NB4 (cell line): ENCODE data around the gene C1QTNF3.
"Not testable (repeated sequence)": the region's sequence is repeated elsewhere in the genome, so short reads cannot be mapped to it uniquely, and the experiment has no call there.

ENCODE experiments used
- DNase-seq: peaks from one replicate; pipeline ENCODE4 v3.0.0; 2010; ENCODE audit warnings: low read depth
- H3K4me3 ChIP-seq: one replicate; pipeline ENCODE4 v1.5.1; 2011; ENCODE audit warnings: mild to moderate bottlenecking, low read depth, low read length, moderate library complexity
- MAX ChIP-seq: IDR thresholded peaks from 2 replicates; pipeline ENCODE4 v1.6.1; 2011; ENCODE audit warnings: low read depth, low read length
- MYC ChIP-seq: IDR thresholded peaks from 2 replicates; pipeline ENCODE4 v1.6.1; 2011; ENCODE audit warnings: low read depth, low read length
- POLR2A ChIP-seq: IDR thresholded peaks from 2 replicates; pipeline ENCODE4 v1.6.1; 2011; ENCODE audit warnings: mild to moderate bottlenecking; ENCODE audit not compliant: insufficient read length; ENCODE audit errors: extremely low read depth
- TF ChIP-seq, protein P1 (sequence below): IDR thresholded peaks from one replicate; pipeline ENCODE4 v1.5.1; 2012; ENCODE audit warnings: low read depth, low read length

Gene C1QTNF3, protein sequence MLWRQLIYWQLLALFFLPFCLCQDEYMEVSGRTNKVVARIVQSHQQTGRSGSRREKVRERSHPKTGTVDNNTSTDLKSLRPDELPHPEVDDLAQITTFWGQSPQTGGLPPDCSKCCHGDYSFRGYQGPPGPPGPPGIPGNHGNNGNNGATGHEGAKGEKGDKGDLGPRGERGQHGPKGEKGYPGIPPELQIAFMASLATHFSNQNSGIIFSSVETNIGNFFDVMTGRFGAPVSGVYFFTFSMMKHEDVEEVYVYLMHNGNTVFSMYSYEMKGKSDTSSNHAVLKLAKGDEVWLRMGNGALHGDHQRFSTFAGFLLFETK

DNA sequence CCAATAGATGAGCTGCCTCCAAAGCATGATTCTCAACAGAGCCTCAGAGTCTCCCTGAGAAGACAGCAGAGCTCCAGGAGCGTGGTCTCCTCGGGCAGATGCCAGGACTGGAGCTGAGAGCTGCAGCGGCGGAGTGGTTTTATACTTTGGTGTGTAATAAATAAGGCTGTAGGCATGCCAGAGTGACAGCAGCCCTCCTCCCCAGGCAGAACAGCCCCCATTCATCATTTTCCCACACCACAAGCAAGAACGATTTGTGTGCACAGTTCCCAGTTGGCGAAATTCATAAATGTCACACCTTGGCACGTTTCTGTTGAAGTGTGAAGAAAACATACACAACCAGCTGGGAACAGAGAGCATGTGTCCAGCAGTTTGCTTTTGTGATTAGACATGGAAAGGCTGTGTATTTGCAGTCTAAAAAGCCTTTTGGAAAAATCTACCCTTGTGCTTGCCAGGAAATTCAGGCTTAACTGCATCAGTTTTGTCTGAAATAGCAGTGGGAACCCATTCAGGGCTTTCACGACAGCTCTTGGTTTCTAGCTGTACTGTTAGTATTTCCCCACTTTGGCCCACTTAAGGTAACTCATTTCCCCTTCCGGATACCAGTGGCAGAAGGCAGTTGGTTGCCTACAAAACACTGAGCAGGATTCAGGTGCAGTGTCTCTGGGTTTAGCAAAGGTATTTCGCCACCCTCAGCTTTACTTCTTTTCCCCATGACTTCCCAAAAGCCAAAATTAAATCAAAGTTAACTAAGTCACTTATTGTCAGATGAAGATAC is at the start of gene C1QTNF3:
Gene C1QTNF3 (minus strand): TSS at position 115 of the 778 bp plus-strand sequence. CDS start 88 bp downstream, at position 27.
- H3K4me3 ChIP-seq: no peak within 1 kb of the TSS
- DNase-seq: no peak
- no peak for TF ChIP-seq MAX
- TF ChIP-seq POLR2A: no peak
- TF ChIP-seq, protein P1, sequence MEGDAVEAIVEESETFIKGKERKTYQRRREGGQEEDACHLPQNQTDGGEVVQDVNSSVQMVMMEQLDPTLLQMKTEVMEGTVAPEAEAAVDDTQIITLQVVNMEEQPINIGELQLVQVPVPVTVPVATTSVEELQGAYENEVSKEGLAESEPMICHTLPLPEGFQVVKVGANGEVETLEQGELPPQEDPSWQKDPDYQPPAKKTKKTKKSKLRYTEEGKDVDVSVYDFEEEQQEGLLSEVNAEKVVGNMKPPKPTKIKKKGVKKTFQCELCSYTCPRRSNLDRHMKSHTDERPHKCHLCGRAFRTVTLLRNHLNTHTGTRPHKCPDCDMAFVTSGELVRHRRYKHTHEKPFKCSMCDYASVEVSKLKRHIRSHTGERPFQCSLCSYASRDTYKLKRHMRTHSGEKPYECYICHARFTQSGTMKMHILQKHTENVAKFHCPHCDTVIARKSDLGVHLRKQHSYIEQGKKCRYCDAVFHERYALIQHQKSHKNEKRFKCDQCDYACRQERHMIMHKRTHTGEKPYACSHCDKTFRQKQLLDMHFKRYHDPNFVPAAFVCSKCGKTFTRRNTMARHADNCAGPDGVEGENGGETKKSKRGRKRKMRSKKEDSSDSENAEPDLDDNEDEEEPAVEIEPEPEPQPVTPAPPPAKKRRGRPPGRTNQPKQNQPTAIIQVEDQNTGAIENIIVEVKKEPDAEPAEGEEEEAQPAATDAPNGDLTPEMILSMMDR: no peak
- no peak for TF ChIP-seq MYC

GRCh38 chr5:34091039-34091438 is 48.0 kb upstream of the C1QTNF3 start:
- H3K4me3 ChIP-seq: not testable (repeated sequence)

GRCh38 chr5:34089802-34090201 is 46.8 kb upstream of the C1QTNF3 start:
- H3K4me3 ChIP-seq, DNase-seq: not testable (repeated sequence)

More at GRCh38 chr5:34091039-34091438, 48.0 kb upstream of the C1QTNF3 start:
- not testable (repeated sequence) for DNase-seq

GRCh38 chr5:34087728-34088127 is 44.7 kb upstream of the C1QTNF3 start:
- not testable (repeated sequence) for H3K4me3 ChIP-seq, DNase-seq

DNA sequence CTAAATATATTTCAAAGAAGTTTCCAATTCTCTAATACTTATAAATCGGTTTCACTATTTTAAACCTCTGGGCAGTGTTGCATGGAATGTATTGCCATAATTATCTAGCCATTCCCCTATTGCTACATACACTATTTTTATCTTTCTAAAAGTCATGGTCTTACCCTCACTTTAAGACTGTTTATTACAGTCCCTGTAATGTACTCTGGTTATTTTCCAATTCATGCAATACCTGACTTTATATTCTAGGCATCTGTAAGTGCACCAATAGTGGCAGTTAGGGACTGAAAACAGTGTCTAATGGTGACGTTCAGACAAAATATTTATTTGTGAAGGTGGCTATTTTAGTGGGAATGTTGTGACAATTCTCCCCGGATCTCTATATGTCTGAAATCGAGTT is 40.9 kb upstream of the C1QTNF3 start:
- not testable (repeated sequence) for DNase-seq, H3K4me3 ChIP-seq

DNA sequence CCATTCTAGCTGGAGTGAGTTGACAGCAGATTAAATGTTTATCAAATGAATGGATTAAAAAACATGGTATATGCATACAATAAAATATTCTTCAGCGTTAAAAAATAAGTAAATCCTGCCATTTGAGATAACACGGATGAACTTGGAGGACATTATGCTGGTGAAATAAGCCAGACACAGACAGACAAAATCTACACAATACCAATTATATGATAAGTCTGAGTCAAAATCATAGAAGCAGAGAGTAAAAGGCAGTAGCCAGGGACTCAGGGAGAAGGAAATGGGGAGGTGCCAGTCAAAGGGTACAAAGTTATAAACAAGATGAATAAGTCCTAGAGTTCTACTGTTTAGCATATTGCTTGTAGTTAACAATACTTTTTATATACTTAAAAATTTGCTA is 36.5 kb upstream of the C1QTNF3 start:
- H3K4me3 ChIP-seq, DNase-seq: not testable (repeated sequence)

- not testable (repeated sequence) for DNase-seq, H3K4me3 ChIP-seq
Observed at GRCh38 chr5:34077636-34078035, 34.6 kb upstream of the C1QTNF3 start.

DNA sequence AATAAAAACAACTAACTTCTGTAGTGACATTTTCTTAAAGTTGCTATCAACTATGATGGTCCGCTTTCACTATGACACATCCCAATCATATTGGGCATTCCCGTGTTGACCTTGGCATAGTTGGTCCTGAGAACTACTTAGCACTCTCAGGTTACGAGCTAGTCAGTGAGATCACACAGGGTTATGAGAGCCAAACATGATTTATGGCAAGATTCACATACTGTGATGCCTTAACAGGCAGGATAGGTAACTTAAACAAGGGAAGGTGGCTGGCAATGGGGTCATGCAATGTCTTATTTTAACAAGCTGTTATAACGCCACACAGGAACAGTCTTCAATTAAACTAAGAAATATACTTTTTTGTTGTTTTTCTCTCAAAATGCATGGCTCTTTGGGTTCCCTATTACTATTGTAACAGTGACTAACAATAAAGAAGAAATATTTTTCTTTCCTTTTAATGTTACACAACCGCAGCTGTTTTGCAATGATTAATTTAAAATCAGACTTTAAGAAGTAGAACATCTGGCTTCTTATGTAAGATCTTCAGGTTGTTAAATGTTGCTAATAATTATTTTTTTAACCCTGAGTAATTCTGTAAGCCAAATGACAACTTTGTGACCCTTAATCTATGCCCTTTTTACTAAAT is 33.8 kb upstream of the C1QTNF3 start:
- not testable (repeated sequence) for DNase-seq, H3K4me3 ChIP-seq

GRCh38 chr5:34074472-34074871 is 31.5 kb upstream of the C1QTNF3 start:
- not testable (repeated sequence) for DNase-seq

GRCh38 chr5:34074071-34074470 is 31.1 kb upstream of the C1QTNF3 start:
- not testable (repeated sequence) for DNase-seq, H3K4me3 ChIP-seq

More at GRCh38 chr5:34074472-34074871, 31.5 kb upstream of the C1QTNF3 start:
- not testable (repeated sequence) for H3K4me3 ChIP-seq

GRCh38 chr5:34070626-34071025 is 27.6 kb upstream of the C1QTNF3 start:
- H3K4me3 ChIP-seq, DNase-seq: not testable (repeated sequence)

- TF ChIP-seq, protein P1: no peak
- TF ChIP-seq POLR2A (no peak), MYC (no peak), MAX (no peak)
- DNase-seq: no peak
- no peak overlapping the region for H3K4me3 ChIP-seq
Observed at GRCh38 chr5:34064656-34065055, 21.6 kb upstream of the C1QTNF3 start.
